T-helper 9 cell (primary cell): ENCODE results near the gene KRIT1.

Source experiments
- DNase-seq: peaks from one replicate; pipeline ENCODE4 v3.0.0-alpha.2; 2020

Gene KRIT1

GRCh38 chr7:92150450-92151017 lies 95.2 kb downstream of the KRIT1 start:
- no peak for DNase-seq

- no peak for DNase-seq
Observed at GRCh38 chr7:92149736-92150239, 95.9 kb downstream of the KRIT1 start.
